DOHH2 (cell line): ENCODE measurements around the gene SLC19A1.

ENCODE experiments used
- H3F3A ChIP-seq: fragments of 200-600 bp; sonication (generic), shearing (Covaris generic); 2 replicates; pipeline ENCODE4 v1.6.0; 2016; ENCODE audit warnings: antibody characterized with exemption, mild to moderate bottlenecking; ENCODE audit not compliant: control insufficient read depth, insufficient read depth
- H3K27ac ChIP-seq: fragments of 200-600 bp; sonication (generic); 2 replicates; pipeline ENCODE4 v1.5.1; 2014; ENCODE audit warnings: low read depth, mild to moderate bottlenecking, low read length, moderate library complexity
- H3K27me3 ChIP-seq: fragments of 200-600 bp; sonication (generic); 2 replicates; pipeline ENCODE4 v1.6.1; 2014; ENCODE audit warnings: mild to moderate bottlenecking, low read length, mixed read lengths; ENCODE audit not compliant: control insufficient read depth
- H3K36me3 ChIP-seq: fragments of 200-600 bp; sonication (generic); 2 replicates; pipeline ENCODE4 v1.6.1; 2014; ENCODE audit warnings: mild to moderate bottlenecking, low read length, moderate library complexity, mixed read lengths; ENCODE audit not compliant: control insufficient read depth
- H3K4me1 ChIP-seq: fragments of 200-600 bp; sonication (generic); 2 replicates; pipeline ENCODE4 v1.6.1; 2014; ENCODE audit warnings: mild to moderate bottlenecking, low read length, mixed read lengths; ENCODE audit not compliant: control insufficient read depth
- H3K4me2 ChIP-seq: fragments of 200-600 bp; sonication (generic); 2 replicates; pipeline ENCODE4 v1.6.0; 2014; ENCODE audit warnings: mild to moderate bottlenecking, low read length, moderate library complexity
- H3K4me3 ChIP-seq: fragments of 200-600 bp; sonication (generic); 2 replicates; pipeline ENCODE4 v1.5.1; 2014; ENCODE audit warnings: mild to moderate bottlenecking, low read length, mixed read lengths
- H3K79me2 ChIP-seq: fragments of 200-600 bp; sonication (generic); 2 replicates; pipeline ENCODE4 v1.6.1; 2014; ENCODE audit warnings: mild to moderate bottlenecking, low read length, mixed read lengths; ENCODE audit not compliant: control insufficient read depth
- H3K9me2 ChIP-seq: fragments of 200-600 bp; sonication (generic); replicated peaks from 2 replicates; pipeline ENCODE4 v1.6.1; 2014; ENCODE audit warnings: mild to moderate bottlenecking, low read length, mixed read lengths; ENCODE audit not compliant: control insufficient read depth
- H3K9me3 ChIP-seq: fragments of 200-600 bp; sonication (generic); 2 replicates; pipeline ENCODE4 v1.6.1; 2014; ENCODE audit warnings: antibody characterized with exemption, low read length, mixed read lengths; ENCODE audit not compliant: control insufficient read depth, insufficient read depth
- H4K20me1 ChIP-seq: fragments of 200-600 bp; sonication (generic); 2 replicates; pipeline ENCODE4 v1.6.0; 2014; ENCODE audit warnings: low read depth, mild to moderate bottlenecking, antibody characterized with exemption, low read length, moderate library complexity; ENCODE audit not compliant: control insufficient read depth, insufficient read depth
- EZH2phosphoT487 ChIP-seq: fragments of 200-600 bp; sonication (generic); IDR thresholded peaks from 2 replicates; pipeline ENCODE4 v1.6.1; 2017; ENCODE audit warnings: borderline replicate concordance, mild to moderate bottlenecking, antibody characterized with exemption, low read length, moderate library complexity, mixed read lengths
- TF ChIP-seq, protein P1 (sequence below): fragments of 200-600 bp; sonication (generic); IDR thresholded peaks from one replicate; pipeline ENCODE4 v1.5.1; 2014; ENCODE audit warnings: antibody characterized with exemption, mild to moderate bottlenecking, low read depth, low read length; ENCODE audit not compliant: poor library complexity, severe bottlenecking

SLC19A1 gene

GRCh38 chr21:45515241-45516061 is 26.8 kb downstream of the SLC19A1 start:
- no peak overlapping the region for H3K4me3 ChIP-seq
- H3F3A ChIP-seq: no peaks in the 10 kb centered on the region
- H3K4me2 ChIP-seq: no peak overlapping the region
- no peaks in the 10 kb centered on the region for H3K27me3 ChIP-seq
- peaks cover 27% of the 10 kb centered on the region for H3K79me2 ChIP-seq
- no peaks in the 10 kb centered on the region for H3K9me2 ChIP-seq
- H4K20me1 ChIP-seq: no peaks in the 10 kb centered on the region
- H3K36me3 ChIP-seq: peaks cover 39% of the 10 kb centered on the region
- peaks cover 21% of the 10 kb centered on the region for H3K9me3 ChIP-seq
- peaks cover 7% of the 10 kb centered on the region; the same call in 1 of the 2 replicates for H3K4me1 ChIP-seq
- TF ChIP-seq EZH2phosphoT487: no peak
- H3K27ac ChIP-seq: no peak overlapping the region

- Histone ChIP-seq H3F3A (no peaks in the 10 kb centered on the region), H3K36me3 (peaks cover 29% of the 10 kb centered on the region), H3K4me3 (no peak overlapping the region), H3K79me2 (peaks cover 17% of the 10 kb centered on the region), H3K4me2 (no peak overlapping the region), H4K20me1 (no peaks in the 10 kb centered on the region), H3K27ac (no peak overlapping the region), H3K9me3 (peaks cover 12% of the 10 kb centered on the region), H3K4me1 (peaks cover 7% of the 10 kb centered on the region; the same call in 1 of the 2 replicates), H3K27me3 (no peaks in the 10 kb centered on the region), H3K9me2 (no peaks in the 10 kb centered on the region)
- TF ChIP-seq, protein P1, sequence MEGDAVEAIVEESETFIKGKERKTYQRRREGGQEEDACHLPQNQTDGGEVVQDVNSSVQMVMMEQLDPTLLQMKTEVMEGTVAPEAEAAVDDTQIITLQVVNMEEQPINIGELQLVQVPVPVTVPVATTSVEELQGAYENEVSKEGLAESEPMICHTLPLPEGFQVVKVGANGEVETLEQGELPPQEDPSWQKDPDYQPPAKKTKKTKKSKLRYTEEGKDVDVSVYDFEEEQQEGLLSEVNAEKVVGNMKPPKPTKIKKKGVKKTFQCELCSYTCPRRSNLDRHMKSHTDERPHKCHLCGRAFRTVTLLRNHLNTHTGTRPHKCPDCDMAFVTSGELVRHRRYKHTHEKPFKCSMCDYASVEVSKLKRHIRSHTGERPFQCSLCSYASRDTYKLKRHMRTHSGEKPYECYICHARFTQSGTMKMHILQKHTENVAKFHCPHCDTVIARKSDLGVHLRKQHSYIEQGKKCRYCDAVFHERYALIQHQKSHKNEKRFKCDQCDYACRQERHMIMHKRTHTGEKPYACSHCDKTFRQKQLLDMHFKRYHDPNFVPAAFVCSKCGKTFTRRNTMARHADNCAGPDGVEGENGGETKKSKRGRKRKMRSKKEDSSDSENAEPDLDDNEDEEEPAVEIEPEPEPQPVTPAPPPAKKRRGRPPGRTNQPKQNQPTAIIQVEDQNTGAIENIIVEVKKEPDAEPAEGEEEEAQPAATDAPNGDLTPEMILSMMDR: no peak
- TF ChIP-seq EZH2phosphoT487: no peak
These were observed 27.8 kb downstream of the SLC19A1 start for GRCh38 chr21:45514311-45515021.

GRCh38 chr21:45513741-45514310 is 28.4 kb downstream of the SLC19A1 start:
- H4K20me1 ChIP-seq: no peaks in the 10 kb centered on the region
- H3K79me2 ChIP-seq: peaks cover 11% of the 10 kb centered on the region
- H3K4me3 ChIP-seq: no peak overlapping the region
- H3K27me3 ChIP-seq: no peaks in the 10 kb centered on the region
- TF ChIP-seq, protein P1: no peak
- no peak for TF ChIP-seq EZH2phosphoT487
- peaks cover 5% of the 10 kb centered on the region for H3K9me3 ChIP-seq
- H3K9me2 ChIP-seq: no peaks in the 10 kb centered on the region
- H3F3A ChIP-seq: no peaks in the 10 kb centered on the region
- H3K4me1 ChIP-seq: peaks cover 7% of the 10 kb centered on the region; the same call in 1 of the 2 replicates
- H3K4me2 ChIP-seq: no peak overlapping the region
- H3K36me3 ChIP-seq: peaks cover 22% of the 10 kb centered on the region
- H3K27ac ChIP-seq: no peak overlapping the region
